Measurements from ENCODE around the gene NXPE1. TPM values are rescaled to one million over a fixed set of nuclear protein-coding genes. Genes with fewer than 3 reads are reported as not detected.

Gene NXPE1
- polyA plus RNA-seq, 1 experiment: not detected

- ChIA-PET POLR2A (no interaction called here), CTCF (no interaction called here)
- DNase-seq (ENCODE audit: low read depth): no peak
- no peaks in the 10 kb centered on the region for H3K27me3 ChIP-seq (ENCODE audit: control insufficient read depth, insufficient read depth, low read length)
- no peak for TF ChIP-seq CTCF (IDR thresholded peaks at IDR 0.05; ENCODE audit: insufficient read depth, low read depth, low read length)
- H3K36me3 ChIP-seq (ENCODE audit: control insufficient read depth, insufficient read depth, low read length): no peaks in the 10 kb centered on the region
- H3K4me3 ChIP-seq (ENCODE audit: low read depth, low read length): no peak overlapping the region
These were observed 36.9 kb downstream of the NXPE1 start for GRCh38 chr11:114522818-114523217.

GRCh38 chr11:114511538-114511937, 48.1 kb downstream of the NXPE1 start:
- Histone ChIP-seq H3K36me3 (ENCODE audit: control insufficient read depth, insufficient read depth, low read length) (no peaks in the 10 kb centered on the region), H3K4me3 (ENCODE audit: low read depth, low read length) (no peak overlapping the region), H3K27me3 (ENCODE audit: control insufficient read depth, insufficient read depth, low read length) (no peaks in the 10 kb centered on the region)
- POLR2A ChIA-PET: no interaction called here
- DNase-seq (ENCODE audit: low read depth): no peak
- TF ChIP-seq CTCF (IDR thresholded peaks at IDR 0.05; ENCODE audit: insufficient read depth, low read depth, low read length): no peak
- CTCF ChIA-PET: no interaction called here

- no peak for DNase-seq (ENCODE audit: low read depth)
- no peaks in the 10 kb centered on the region for H3K36me3 ChIP-seq (ENCODE audit: control insufficient read depth, insufficient read depth, low read length)
- H3K4me3 ChIP-seq (ENCODE audit: low read depth, low read length): no peak overlapping the region
- no peaks in the 10 kb centered on the region for H3K27me3 ChIP-seq (ENCODE audit: control insufficient read depth, insufficient read depth, low read length)
- ChIA-PET POLR2A (no interaction called here), CTCF (no interaction called here)
- TF ChIP-seq CTCF (IDR thresholded peaks at IDR 0.05; ENCODE audit: insufficient read depth, low read depth, low read length): no peak
These were observed 48.6 kb downstream of the NXPE1 start for GRCh38 chr11:114511079-114511478.

GRCh38 chr11:114501901-114502300, 57.8 kb downstream of the NXPE1 start:
- CTCF ChIA-PET: no interaction called here
- Histone ChIP-seq H3K36me3 (ENCODE audit: control insufficient read depth, insufficient read depth, low read length) (no peaks in the 10 kb centered on the region), H3K27me3 (ENCODE audit: control insufficient read depth, insufficient read depth, low read length) (no peaks in the 10 kb centered on the region; the same call in 1 of the 2 replicates), H3K4me3 (ENCODE audit: low read depth, low read length) (no peak overlapping the region)
- DNase-seq (ENCODE audit: low read depth): no peak
- POLR2A ChIA-PET: no interaction called here
- no peak for TF ChIP-seq CTCF (IDR thresholded peaks at IDR 0.05; ENCODE audit: insufficient read depth, low read depth, low read length)

GRCh38 chr11:114499756-114500155, 59.9 kb downstream of the NXPE1 start:
- Histone ChIP-seq H3K36me3 (ENCODE audit: control insufficient read depth, insufficient read depth, low read length) (no peaks in the 10 kb centered on the region), H3K4me3 (ENCODE audit: low read depth, low read length) (no peak overlapping the region), H3K27me3 (ENCODE audit: control insufficient read depth, insufficient read depth, low read length) (no peaks in the 10 kb centered on the region; the same call in 1 of the 2 replicates)
- ChIA-PET CTCF (no interaction called here), POLR2A (no interaction called here)
- DNase-seq (ENCODE audit: low read depth): no peak
- TF ChIP-seq CTCF (IDR thresholded peaks at IDR 0.05; ENCODE audit: insufficient read depth, low read depth, low read length): no peak

All from BJ (cell line).